ENCODE data around the gene STARD4.
A peak's percentile ranks its signal among the peaks of the same experiment; 100 is the strongest.

STARD4 gene

GRCh38 chr5:111469293-111469896 lies 42.9 kb downstream of the STARD4 start:
- DNase-seq, result no peak

DNA sequence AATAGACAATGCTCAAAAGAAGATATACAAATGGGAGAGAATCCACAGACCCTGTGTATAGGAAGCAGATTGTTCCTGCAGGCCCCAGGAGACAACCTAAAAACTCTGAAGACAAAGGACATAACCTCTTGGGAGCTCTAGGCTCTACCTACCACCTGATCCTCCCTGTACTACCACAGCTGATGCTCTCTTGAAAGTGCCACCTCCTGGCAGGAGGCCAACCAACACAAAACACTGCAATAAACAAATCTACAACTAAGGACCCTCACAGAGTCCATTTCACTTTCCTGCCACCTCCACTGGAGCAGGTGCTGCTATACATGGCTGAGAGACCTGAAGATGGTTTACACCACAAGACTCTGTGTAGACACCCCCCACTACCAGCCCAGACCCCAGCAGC lies 49.0 kb downstream of the STARD4 start:
- DNase-seq, result no peak

DNA sequence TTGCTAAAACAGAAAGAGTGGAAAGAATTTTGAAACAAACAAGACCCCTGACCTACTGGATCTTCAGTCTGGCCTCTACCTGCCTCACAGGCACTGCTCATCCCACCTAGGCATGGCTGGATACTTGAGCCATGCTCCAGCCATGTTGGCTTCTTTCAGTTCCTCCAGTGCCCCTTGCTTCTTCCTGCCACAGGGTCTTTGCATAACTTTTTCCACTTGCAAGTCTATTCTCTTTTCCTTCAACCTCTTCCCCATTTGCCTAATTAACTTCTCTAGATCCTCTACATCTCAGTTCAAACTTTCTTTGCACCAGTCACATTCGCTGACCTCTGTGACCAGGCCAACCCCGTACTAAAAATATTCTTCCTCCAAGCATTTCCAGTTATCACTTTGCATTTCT lies 50.4 kb downstream of the STARD4 start:
- no peak for DNase-seq

GRCh38 chr5:111461255-111461671 lies 51.1 kb downstream of the STARD4 start:
- DNase-seq, result no peak

- DNase-seq, result no peak
Observed at GRCh38 chr5:111454776-111455175, 57.6 kb downstream of the STARD4 start.

- DNase-seq, result peak; percentile 72
Observed at GRCh38 chr5:111454198-111454622, 58.1 kb downstream of the STARD4 start.

GRCh38 chr5:111453747-111454146 lies 58.6 kb downstream of the STARD4 start:
- DNase-seq, result no peak

- no peak for DNase-seq
Observed at GRCh38 chr5:111453295-111453694, 59.0 kb downstream of the STARD4 start.

GRCh38 chr5:111447822-111448221 lies 64.5 kb downstream of the STARD4 start:
- DNase-seq, result no peak

- no peak for DNase-seq
Observed at GRCh38 chr5:111447099-111447498, 65.2 kb downstream of the STARD4 start.

All from NCI-H1048 (cell line).